Astrocyte (in vitro differentiated cells and primary cell): ENCODE results near the gene COL27A1.

Experiments
- CTCF ChIP-seq: IDR thresholded peaks from 2 replicates; pipeline ENCODE4 v1.5.1; 2011; ENCODE audit warnings: low read depth, mild to moderate bottlenecking, inconsistent platforms, low read length, moderate library complexity; ENCODE audit not compliant: insufficient read depth
- EZH2 ChIP-seq: IDR thresholded peaks from 2 replicates; pipeline ENCODE4 v1.6.1; 2012; ENCODE audit warnings: mild to moderate bottlenecking, low read length, inconsistent platforms; ENCODE audit not compliant: insufficient read depth

- TF ChIP-seq CTCF (no peak), EZH2 (no peak)
Observed at GRCh38 chr9:114247491-114247890, 92.2 kb downstream of the COL27A1 start.
